ENCODE results near the gene SHKBP1. TPM values are rescaled to one million over a fixed set of nuclear protein-coding genes. Genes with fewer than 3 reads are reported as not detected.

SHKBP1 gene
- total RNA-seq, 1 donor from 2014 or later = 102 TPM

GRCh38 chr19:40603071-40603388 lies 26.4 kb downstream of the SHKBP1 start:
- peak overlapping the region; percentile 86 for H3K4me3 Mint-ChIP-seq

GRCh38 chr19:40603389-40604170 lies 26.9 kb downstream of the SHKBP1 start:
- Mint-ChIP-seq H3K4me3 (peak overlapping the region; percentile 86), H3K27ac (peak overlapping the region; percentile 87), H3K36me3 (ENCODE audit: low read depth) (no peaks in the 10 kb centered on the region), H3K27me3 (ENCODE audit: insufficient read depth) (peaks cover 26% of the 10 kb centered on the region), H3K4me1 (ENCODE audit: low read depth) (peaks cover 58% of the 10 kb centered on the region), H3K9me3 (no peaks in the 10 kb centered on the region)
- DNase-seq (ENCODE audit: low spot score) = peak; percentile 97
- intact Hi-C loops (cut with micrococcal nuclease) = loop anchor here (1.0 to 10.0 kb wide), 6 partner anchors 74 to 459 kb away; partner anchors contain the start of genes RAB4B and SERTAD3

More at GRCh38 chr19:40603071-40603388, 26.4 kb downstream of the SHKBP1 start:
- DNase-seq (ENCODE audit: low spot score) = no peak
- Mint-ChIP-seq H3K4me1 (ENCODE audit: low read depth) (peaks cover 59% of the 10 kb centered on the region), H3K9me3 (no peaks in the 10 kb centered on the region), H3K27ac (no peak overlapping the region), H3K27me3 (ENCODE audit: insufficient read depth) (peaks cover 29% of the 10 kb centered on the region), H3K36me3 (ENCODE audit: low read depth) (no peaks in the 10 kb centered on the region)
- intact Hi-C loops (cut with micrococcal nuclease) = loop anchor here (10.0 kb wide), 1 partner anchor 458 kb away; no protein-coding TSS in a partner anchor

GRCh38 chr19:40604171-40604646 lies 27.5 kb downstream of the SHKBP1 start:
- Mint-ChIP-seq H3K27me3 (ENCODE audit: insufficient read depth) (peaks cover 20% of the 10 kb centered on the region), H3K4me3 (peak overlapping the region; percentile 86), H3K4me1 (ENCODE audit: low read depth) (peaks cover 58% of the 10 kb centered on the region), H3K36me3 (ENCODE audit: low read depth) (no peaks in the 10 kb centered on the region), H3K9me3 (no peaks in the 10 kb centered on the region), H3K27ac (peak overlapping the region; percentile 87)
- intact Hi-C loops (cut with micrococcal nuclease) = loop anchor here (1.0 to 10.0 kb wide), 6 partner anchors 75 to 459 kb away; partner anchors contain the start of genes RAB4B and SERTAD3
- no peak for DNase-seq (ENCODE audit: low spot score)

- intact Hi-C loops (cut with micrococcal nuclease) = loop anchor here (1.0 to 10.0 kb wide), 11 partner anchors 10 to 460 kb away; partner anchors contain the start of genes BLVRB, RAB4B, SERTAD3 and SHKBP1
- Mint-ChIP-seq H3K4me1 (ENCODE audit: low read depth) (peaks cover 54% of the 10 kb centered on the region), H3K4me3 (peak overlapping the region; percentile 86), H3K27me3 (ENCODE audit: insufficient read depth) (peaks cover 16% of the 10 kb centered on the region), H3K36me3 (ENCODE audit: low read depth) (no peaks in the 10 kb centered on the region), H3K27ac (peak overlapping the region; percentile 96), H3K9me3 (no peaks in the 10 kb centered on the region)
- DNase-seq (ENCODE audit: low spot score) = no peak
Observed at GRCh38 chr19:40604647-40605215, 28.1 kb downstream of the SHKBP1 start.

- Mint-ChIP-seq H3K27ac (peak overlapping the region; percentile 96), H3K9me3 (no peaks in the 10 kb centered on the region), H3K27me3 (ENCODE audit: insufficient read depth) (peaks cover 13% of the 10 kb centered on the region)
Observed at GRCh38 chr19:40605216-40605971, 28.7 kb downstream of the SHKBP1 start.

GRCh38 chr19:40607311-40608239 lies 30.9 kb downstream of the SHKBP1 start:
- peak overlapping the region; percentile 87 for H3K4me3 Mint-ChIP-seq

More at GRCh38 chr19:40605216-40605971, 28.7 kb downstream of the SHKBP1 start:
- intact Hi-C loops (cut with micrococcal nuclease) = loop anchor here (1.0 to 10.0 kb wide), 9 partner anchors 9 to 461 kb away; partner anchors contain the start of genes BLVRB, RAB4B and SHKBP1
- Mint-ChIP-seq H3K4me1 (ENCODE audit: low read depth) (peaks cover 58% of the 10 kb centered on the region), H3K4me3 (peak overlapping the region; percentile 87), H3K36me3 (ENCODE audit: low read depth) (no peaks in the 10 kb centered on the region)
- peak; percentile 84 for DNase-seq (ENCODE audit: low spot score)

GRCh38 chr19:40608240-40608621 lies 31.6 kb downstream of the SHKBP1 start:
- Mint-ChIP-seq H3K9me3 (no peaks in the 10 kb centered on the region), H3K4me3 (peak overlapping the region; percentile 87), H3K27ac (peak overlapping the region; percentile 38), H3K4me1 (ENCODE audit: low read depth) (peaks cover 56% of the 10 kb centered on the region), H3K27me3 (ENCODE audit: insufficient read depth) (no peaks in the 10 kb centered on the region), H3K36me3 (ENCODE audit: low read depth) (no peaks in the 10 kb centered on the region)
- no peak for DNase-seq (ENCODE audit: low spot score)
- intact Hi-C loops (cut with micrococcal nuclease) = loop anchor here (10.0 kb wide), 1 partner anchor 463 kb away; no protein-coding TSS in a partner anchor

More at GRCh38 chr19:40607311-40608239, 30.9 kb downstream of the SHKBP1 start:
- no peak for DNase-seq (ENCODE audit: low spot score)
- no peaks in the 10 kb centered on the region for H3K36me3 Mint-ChIP-seq (ENCODE audit: low read depth)
- no peaks in the 10 kb centered on the region for H3K9me3 Mint-ChIP-seq
- H3K4me1 Mint-ChIP-seq (ENCODE audit: low read depth) = peaks cover 59% of the 10 kb centered on the region
- peak overlapping the region; percentile 38 for H3K27ac Mint-ChIP-seq
- intact Hi-C loops (cut with micrococcal nuclease) = loop anchor here (10.0 kb wide), 1 partner anchor 463 kb away; no protein-coding TSS in a partner anchor
- no peaks in the 10 kb centered on the region for H3K27me3 Mint-ChIP-seq (ENCODE audit: insufficient read depth)

- H3K36me3 Mint-ChIP-seq (ENCODE audit: low read depth) = no peaks in the 10 kb centered on the region
- H3K4me1 Mint-ChIP-seq (ENCODE audit: low read depth) = peaks cover 49% of the 10 kb centered on the region
- no peaks in the 10 kb centered on the region for H3K27me3 Mint-ChIP-seq (ENCODE audit: insufficient read depth)
- intact Hi-C loops (cut with micrococcal nuclease) = loop anchor here (10.0 kb wide), 1 partner anchor 464 kb away; no protein-coding TSS in a partner anchor
- peak overlapping the region; percentile 86 for H3K27ac Mint-ChIP-seq
- H3K9me3 Mint-ChIP-seq = no peaks in the 10 kb centered on the region
- peak overlapping the region; percentile 81 for H3K4me3 Mint-ChIP-seq
- DNase-seq (ENCODE audit: low spot score) = no peak
Observed at GRCh38 chr19:40608957-40609356, 32.3 kb downstream of the SHKBP1 start.

- intact Hi-C loops (cut with micrococcal nuclease) = loop anchor here (5.0 to 10.0 kb wide), 4 partner anchors 322 to 935 kb away; partner anchors contain the start of genes AKT2 and HNRNPUL1
- peaks cover 44% of the 10 kb centered on the region for H3K4me1 Mint-ChIP-seq (ENCODE audit: low read depth)
- H3K27ac Mint-ChIP-seq = peak overlapping the region; percentile 86
- H3K27me3 Mint-ChIP-seq (ENCODE audit: insufficient read depth) = no peaks in the 10 kb centered on the region
- peak overlapping the region; percentile 81 for H3K4me3 Mint-ChIP-seq
- peaks cover 1% of the 10 kb centered on the region for H3K36me3 Mint-ChIP-seq (ENCODE audit: low read depth)
- DNase-seq (ENCODE audit: low spot score) = peak; percentile 86
- no peaks in the 10 kb centered on the region for H3K9me3 Mint-ChIP-seq
Observed at GRCh38 chr19:40609561-40610395, 33.1 kb downstream of the SHKBP1 start.

- Mint-ChIP-seq H3K36me3 (ENCODE audit: low read depth) (peaks cover 2% of the 10 kb centered on the region), H3K9me3 (no peaks in the 10 kb centered on the region), H3K4me3 (peak overlapping the region; percentile 81), H3K4me1 (ENCODE audit: low read depth) (peaks cover 46% of the 10 kb centered on the region), H3K27ac (peak overlapping the region; percentile 86), H3K27me3 (ENCODE audit: insufficient read depth) (no peaks in the 10 kb centered on the region)
- DNase-seq (ENCODE audit: low spot score) = no peak
- intact Hi-C loops (cut with micrococcal nuclease) = loop anchor here (5.0 to 10.0 kb wide), 3 partner anchors 323 to 934 kb away; partner anchors contain the start of genes AKT2 and HNRNPUL1
Observed at GRCh38 chr19:40610396-40611064, 33.9 kb downstream of the SHKBP1 start.
